Vagina (tissue), 2 donors: ENCODE measurements around the gene PDCD1. TPM values are rescaled to one million over a fixed set of nuclear protein-coding genes. Genes with fewer than 3 reads are reported as not detected.
"Not testable (repeated sequence)": the region's sequence is repeated elsewhere in the genome, so short reads cannot be mapped to it uniquely, and the experiment has no call there.

ENCODE experiments used
- DNase-seq, 2 donors: peaks; one replicate each; pipeline ENCODE4 v3.0.0-alpha.2; 2017; ENCODE audit errors: extremely low spot score in 2 of 2
- H3K27ac ChIP-seq: fragments of 200-600 bp; sonication (generic); one replicate; pipeline ENCODE4 v1.5.1; 2019
- H3K27me3 ChIP-seq: fragments of 200-600 bp; sonication (generic); one replicate; pipeline ENCODE4 v1.5.1; 2019
- H3K36me3 ChIP-seq, 2 donors: fragments of 200-600 bp; sonication (generic); one replicate each; pipeline ENCODE4 v1.5.1; 2017 to 2019
- H3K4me1 ChIP-seq: fragments of 200-600 bp; sonication (generic); one replicate; pipeline ENCODE4 v1.5.1; 2019
- H3K4me3 ChIP-seq, 2 donors: fragments of 200-600 bp; sonication (generic); 1 replicate in 1 of 2; 2 replicates in 1 of 2; pipeline ENCODE4 v1.5.1; 2016 to 2019
- H3K9me3 ChIP-seq: fragments of 200-600 bp; sonication (generic); one replicate; pipeline ENCODE4 v1.5.1; 2019
- POLR2A ChIP-seq, 2 donors: fragments of 450-650 bp; IDR thresholded peaks; one replicate each; pipeline ENCODE4 v1.6.1; 2017; ENCODE audit warnings: antibody characterized with exemption in 2 of 2, mild to moderate bottlenecking in 2 of 2, moderate library complexity in 2 of 2
- POLR2AphosphoS5 ChIP-seq, 2 donors: sonication (generic); formaldehyde crosslinking; IDR thresholded peaks; one replicate each; pipeline ENCODE4 v1.9.0; 2017; ENCODE audit warnings: antibody characterized with exemption in 2 of 2, mild to moderate bottlenecking in 2 of 2, low read depth in 1 of 2; ENCODE audit not compliant: insufficient read depth in 1 of 2
- intact Hi-C: fragments of 100-400 bp; cut with DNase I; formaldehyde crosslinking; loops from one replicate; pipeline ENCODE4 v1.15.1; 2023
- total RNA-seq: library from RNA; depleted of rRNA; stranded (reverse); fragments of >200 nt; gene quantifications from one replicate; pipeline ENCODE4 v1.2.3, GENCODE V29; 2016
- TF ChIP-seq, protein P1 (sequence below), 3 experiments: fragments of 450-650 bp in 2 of 3; fragments of 200-600 bp in 1 of 3; sonication (generic) in 1 of 3; IDR thresholded peaks; one replicate each; pipeline ENCODE4 v1.5.1; 2017 to 2019; ENCODE audit warnings: antibody characterized with exemption in 3 of 3, mild to moderate bottlenecking in 2 of 3, moderate library complexity in 2 of 3

The PDCD1 gene
- total RNA-seq, 1 donor from 2014 or later, result 3.9 TPM

DNA sequence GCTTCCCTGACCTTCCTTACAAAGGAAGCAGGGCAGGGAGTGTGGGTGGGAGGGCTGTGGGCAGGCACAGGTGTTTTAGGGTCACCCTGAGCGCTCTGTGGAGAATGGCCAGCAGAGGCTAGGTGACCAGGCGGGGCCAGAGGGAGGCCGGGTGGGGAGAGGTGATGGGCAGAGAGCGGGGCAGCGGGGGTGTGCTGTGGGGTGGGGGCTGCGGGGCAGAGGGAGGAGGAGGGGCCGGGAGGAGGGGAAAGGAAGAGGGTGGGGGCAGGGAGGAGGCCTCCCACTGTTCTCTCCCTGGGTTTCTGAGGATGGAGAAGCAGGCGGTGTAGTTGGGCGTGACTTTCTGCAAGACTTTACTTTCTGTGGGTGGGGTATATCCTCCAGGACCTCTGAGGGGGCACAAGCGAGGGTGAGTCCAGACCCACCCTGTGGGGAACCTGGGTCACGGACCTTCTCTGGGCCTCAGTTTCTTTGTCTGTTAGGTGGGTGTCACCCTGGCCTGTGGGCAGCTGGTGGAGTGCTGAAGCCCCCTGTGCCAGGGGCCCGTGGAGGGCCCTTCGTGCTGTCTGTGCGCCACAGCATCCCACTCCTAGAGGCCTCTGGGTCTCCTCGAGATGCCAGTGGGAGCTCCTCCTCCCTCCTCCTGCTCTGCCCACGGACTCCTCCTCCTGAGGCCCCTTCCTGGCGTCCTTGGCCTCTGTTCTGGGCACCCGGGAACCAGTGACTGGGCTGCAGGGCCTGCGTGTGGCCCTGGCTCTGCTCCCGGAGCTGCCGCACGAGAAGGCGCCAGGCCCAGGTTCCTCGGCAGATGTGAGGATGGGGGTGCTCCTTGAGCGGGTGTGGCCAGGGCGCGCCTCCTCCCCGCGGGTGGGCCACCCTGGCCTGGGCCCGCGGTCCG lies 56.0 kb downstream of the PDCD1 start:
- peak in 1 of 2 donors; percentile 93 for DNase-seq
- Histone ChIP-seq H3K4me3 (peak overlapping the region; percentile 33 to 65), H3K9me3 (no peaks in the 10 kb centered on the region), H3K4me1 (peaks cover 17% of the 10 kb centered on the region), H3K36me3 (no peaks in the 10 kb centered on the region), H3K27ac (no peak overlapping the region), H3K27me3 (no peaks in the 10 kb centered on the region)
- intact Hi-C loops, result no loop called here
- no peak for TF ChIP-seq POLR2AphosphoS5 (IDR thresholded peaks at IDR 0.05; ENCODE audit: insufficient read depth in 1 of 2, low read depth in 1 of 2)
- no peak for TF ChIP-seq POLR2A (IDR thresholded peaks at IDR 0.05)
- TF ChIP-seq, protein P1, sequence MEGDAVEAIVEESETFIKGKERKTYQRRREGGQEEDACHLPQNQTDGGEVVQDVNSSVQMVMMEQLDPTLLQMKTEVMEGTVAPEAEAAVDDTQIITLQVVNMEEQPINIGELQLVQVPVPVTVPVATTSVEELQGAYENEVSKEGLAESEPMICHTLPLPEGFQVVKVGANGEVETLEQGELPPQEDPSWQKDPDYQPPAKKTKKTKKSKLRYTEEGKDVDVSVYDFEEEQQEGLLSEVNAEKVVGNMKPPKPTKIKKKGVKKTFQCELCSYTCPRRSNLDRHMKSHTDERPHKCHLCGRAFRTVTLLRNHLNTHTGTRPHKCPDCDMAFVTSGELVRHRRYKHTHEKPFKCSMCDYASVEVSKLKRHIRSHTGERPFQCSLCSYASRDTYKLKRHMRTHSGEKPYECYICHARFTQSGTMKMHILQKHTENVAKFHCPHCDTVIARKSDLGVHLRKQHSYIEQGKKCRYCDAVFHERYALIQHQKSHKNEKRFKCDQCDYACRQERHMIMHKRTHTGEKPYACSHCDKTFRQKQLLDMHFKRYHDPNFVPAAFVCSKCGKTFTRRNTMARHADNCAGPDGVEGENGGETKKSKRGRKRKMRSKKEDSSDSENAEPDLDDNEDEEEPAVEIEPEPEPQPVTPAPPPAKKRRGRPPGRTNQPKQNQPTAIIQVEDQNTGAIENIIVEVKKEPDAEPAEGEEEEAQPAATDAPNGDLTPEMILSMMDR (IDR thresholded peaks at IDR 0.05), result no peak

DNA sequence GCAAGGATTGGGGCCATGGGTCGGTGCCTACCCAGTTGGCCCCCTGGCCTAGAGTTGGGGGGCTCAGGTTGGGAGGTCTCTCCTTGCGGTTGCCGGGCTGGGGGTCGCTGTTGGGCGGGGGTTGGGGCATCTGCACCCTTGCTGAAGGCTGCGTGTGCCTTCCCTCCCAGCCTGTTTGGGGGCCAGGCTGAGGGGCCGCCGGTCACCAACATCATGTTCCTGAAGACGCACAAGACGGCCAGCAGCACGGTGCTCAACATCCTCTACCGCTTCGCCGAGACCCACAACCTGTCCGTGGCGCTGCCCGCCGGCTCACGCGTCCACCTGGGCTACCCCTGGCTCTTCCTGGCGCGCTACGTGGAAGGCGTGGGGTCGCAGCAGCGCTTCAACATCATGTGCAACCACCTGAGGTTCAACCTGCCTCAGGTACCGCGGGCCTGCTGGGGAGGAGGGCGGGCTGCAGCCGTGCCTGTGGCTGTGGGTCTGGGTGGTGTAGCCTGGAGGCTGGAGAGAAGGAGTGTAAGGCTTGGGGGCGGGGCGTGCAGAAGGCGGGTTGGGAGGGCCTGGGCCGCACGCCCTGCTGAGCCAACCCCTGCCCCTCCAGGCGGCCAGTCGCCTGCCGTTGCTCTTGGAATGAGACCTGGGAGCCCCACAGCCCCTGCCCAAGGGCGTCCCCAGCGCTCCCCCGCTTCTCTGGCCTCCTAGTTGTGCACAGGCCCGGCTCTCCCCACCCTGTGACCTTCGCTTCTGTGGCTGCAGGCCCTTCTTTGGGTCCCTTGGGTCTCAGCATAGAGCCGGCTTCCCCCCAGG lies 56.9 kb downstream of the PDCD1 start:
- peak in 1 of 2 donors; percentile 94 for DNase-seq
- TF ChIP-seq POLR2AphosphoS5 (IDR thresholded peaks at IDR 0.05; ENCODE audit: insufficient read depth in 1 of 2, low read depth in 1 of 2) (no peak), POLR2A (IDR thresholded peaks at IDR 0.05) (no peak)
- TF ChIP-seq, protein P1 (IDR thresholded peaks at IDR 0.05), result no peak
- no peaks in the 10 kb centered on the region for H3K36me3 ChIP-seq
- H3K27ac ChIP-seq, result no peak overlapping the region
- no peaks in the 10 kb centered on the region for H3K27me3 ChIP-seq
- no peaks in the 10 kb centered on the region for H3K9me3 ChIP-seq
- no peak overlapping the region for H3K4me3 ChIP-seq
- H3K4me1 ChIP-seq, result peaks cover 17% of the 10 kb centered on the region
- intact Hi-C loops, result no loop called here

DNA sequence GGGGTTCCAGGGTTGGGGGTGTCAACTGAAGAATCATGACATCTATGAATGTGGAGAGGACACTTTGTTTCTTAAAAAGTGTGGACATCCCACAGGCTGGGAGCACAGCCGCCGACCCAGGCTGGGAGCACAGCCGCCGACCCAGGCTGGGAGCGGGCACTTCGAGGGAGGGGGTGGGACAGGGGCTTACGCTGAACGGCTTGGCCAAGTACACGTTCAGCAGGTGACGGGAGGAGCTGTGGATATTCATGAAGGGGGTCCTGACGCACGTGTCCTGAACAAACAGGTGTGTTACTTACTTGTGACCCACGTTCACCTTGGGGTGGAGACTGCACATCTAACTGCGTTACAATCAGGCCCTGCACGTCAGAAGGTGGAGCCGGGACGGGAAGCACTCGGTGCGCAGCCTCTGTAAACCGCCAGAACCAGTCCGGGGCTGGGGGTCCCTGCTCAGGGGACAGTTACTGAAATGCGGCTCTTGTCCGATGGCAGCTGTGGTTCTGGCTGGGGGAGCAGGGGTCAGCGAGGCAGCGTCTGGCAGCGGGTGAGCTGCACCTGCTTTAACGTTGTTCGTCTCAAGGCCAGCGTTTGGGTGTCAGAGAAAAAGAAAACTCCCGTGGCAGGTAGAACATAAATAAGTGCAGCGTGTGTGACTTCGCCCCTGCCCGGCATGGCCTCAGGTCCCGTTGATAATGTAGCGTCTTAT lies 58.3 kb downstream of the PDCD1 start:
- peak in 1 of 2 donors; percentile 90 for DNase-seq
- H3K9me3 ChIP-seq, intact Hi-C loops, H3K27ac ChIP-seq, H3K36me3 ChIP-seq, H3K27me3 ChIP-seq, H3K4me3 ChIP-seq: not testable (repeated sequence)
- H3K4me1 ChIP-seq, result peaks cover 17% of the 10 kb centered on the region

Other genes with a start within 250 kb of the PDCD1 start
- 44.4 TPM for gene THAP4, start 221.7 kb downstream of the PDCD1 start, total RNA-seq
- 104 TPM for gene ATG4B, start 221.2 kb downstream of the PDCD1 start, total RNA-seq
- gene DTYMK, start 172.1 kb downstream of the PDCD1 start, total RNA-seq, result 14.7 TPM
- gene ING5, start 156.9 kb downstream of the PDCD1 start, total RNA-seq, result 41.5 TPM
- 21.1 TPM for gene D2HGDH, start 124.3 kb downstream of the PDCD1 start, total RNA-seq
- gene GAL3ST2, start 82.1 kb downstream of the PDCD1 start, total RNA-seq, result 0.98 TPM
- gene NEU4, start 49.7 kb downstream of the PDCD1 start, total RNA-seq, result not detected
- gene RTP5, start 10.8 kb upstream of the PDCD1 start, total RNA-seq, result not detected